Body of pancreas (tissue), 4 donors: ENCODE measurements around the gene POMC.

Experiments
- CTCF ChIP-seq, 7 experiments: fragments of 450-650 bp in 4 of 7; fragments of 200-600 bp in 3 of 7; sonication (generic) in 3 of 7; IDR thresholded peaks; one replicate each; pipeline ENCODE4 v1.5.1; 2016 to 2019; ENCODE audit warnings: antibody characterized with exemption in 7 of 7
- POLR2A ChIP-seq, 3 donors: fragments of 450-650 bp; IDR thresholded peaks; one replicate each; pipeline ENCODE4 v1.6.1; 2016; ENCODE audit warnings: antibody characterized with exemption in 3 of 3, mild to moderate bottlenecking in 2 of 3

- no peak for TF ChIP-seq POLR2A (IDR thresholded peaks at IDR 0.05)
- no peak for TF ChIP-seq CTCF (IDR thresholded peaks at IDR 0.05)
These were observed 16.7 kb downstream of the POMC start for GRCh38 chr2:25151718-25152117.
